Mesenchymal stem cell (in vitro differentiated cells and primary cell): ENCODE data around the gene INPP5F. TPM values are rescaled to one million over a fixed set of nuclear protein-coding genes. Genes with fewer than 3 reads are reported as not detected.

Source experiments
- DNase-seq: peaks from one replicate; pipeline ENCODE4 v3.0.0-alpha.2; 2013
- H2AFZ ChIP-seq: one replicate; pipeline ENCODE4 v1.6.1; 2013; ENCODE audit warnings: low read depth, mild to moderate bottlenecking, control low read depth, inconsistent platforms, low read length, moderate library complexity
- H2AK5ac ChIP-seq: 2 replicates; pipeline ENCODE4 v1.6.1; 2013; ENCODE audit warnings: low read length, moderate library complexity, mild to moderate bottlenecking, inconsistent platforms; ENCODE audit not compliant: severe bottlenecking
- H2BK120ac ChIP-seq: one replicate; pipeline ENCODE4 v1.6.1; 2013; ENCODE audit warnings: low read depth, mild to moderate bottlenecking, inconsistent platforms, low read length, moderate library complexity
- H2BK12ac ChIP-seq, 2 experiments: one replicate each; pipeline ENCODE4 v1.6.1; 2013; ENCODE audit warnings: inconsistent platforms in 2 of 2, low read length in 2 of 2, mild to moderate bottlenecking in 2 of 2, moderate library complexity in 2 of 2, control low read depth in 1 of 2
- H2BK15ac ChIP-seq: one replicate; pipeline ENCODE4 v1.6.1; 2013; ENCODE audit warnings: mild to moderate bottlenecking, low read depth, inconsistent platforms; ENCODE audit not compliant: poor library complexity, severe bottlenecking
- H2BK5ac ChIP-seq: 2 replicates; pipeline ENCODE4 v1.6.1; 2013; ENCODE audit warnings: low read depth, mild to moderate bottlenecking, low read length, control low read depth, inconsistent platforms; ENCODE audit not compliant: poor library complexity, severe bottlenecking
- H3K14ac ChIP-seq, 2 experiments: one replicate each; pipeline ENCODE4 v1.6.1; 2013; ENCODE audit warnings: inconsistent platforms in 2 of 2, low read length in 2 of 2, control low read depth in 1 of 2, mild to moderate bottlenecking in 1 of 2, moderate library complexity in 1 of 2
- H3K18ac ChIP-seq, 2 experiments: one replicate each; pipeline ENCODE4 v1.6.1; 2013; ENCODE audit warnings: inconsistent platforms in 2 of 2, low read length in 2 of 2, control low read depth in 1 of 2, low read depth in 1 of 2, mild to moderate bottlenecking in 1 of 2
- H3K23ac ChIP-seq, 2 experiments: one replicate each; pipeline ENCODE4 v1.6.1; 2013; ENCODE audit warnings: inconsistent platforms in 2 of 2, low read length in 2 of 2, mild to moderate bottlenecking in 2 of 2, moderate library complexity in 2 of 2, control low read depth in 1 of 2
- H3K27ac ChIP-seq: 2 replicates; pipeline ENCODE4 v1.5.1; 2013; ENCODE audit warnings: mild to moderate bottlenecking, moderate library complexity, low read length, control low read depth, inconsistent platforms; ENCODE audit not compliant: poor library complexity, severe bottlenecking
- H3K27me3 ChIP-seq, 2 experiments: 2 replicates each; pipeline versions ENCODE4 v1.6.1 to v1.7.0; 2013; ENCODE audit warnings: low read length in 2 of 2, mild to moderate bottlenecking in 2 of 2, moderate library complexity in 2 of 2, control low read depth in 1 of 2, inconsistent platforms in 1 of 2; ENCODE audit not compliant: control insufficient read depth in 1 of 2, insufficient read depth in 1 of 2
- H3K36me3 ChIP-seq, 2 experiments: 2 replicates each; pipeline versions ENCODE4 v1.6.1 to v1.7.0; 2013; ENCODE audit warnings: low read length in 2 of 2, control low read depth in 1 of 2, inconsistent platforms in 1 of 2, low read depth in 1 of 2, mild to moderate bottlenecking in 1 of 2; ENCODE audit not compliant: insufficient read depth in 2 of 2, control insufficient read depth in 1 of 2
- H3K4ac ChIP-seq, 2 experiments: one replicate each; pipeline ENCODE4 v1.6.1; 2013; ENCODE audit warnings: inconsistent platforms in 2 of 2, low read length in 2 of 2, mild to moderate bottlenecking in 2 of 2, moderate library complexity in 2 of 2, control low read depth in 1 of 2, low read depth in 1 of 2
- H3K4me1 ChIP-seq: 2 replicates; pipeline ENCODE4 v1.6.1; 2013; ENCODE audit warnings: low read depth, low read length, control low read depth; ENCODE audit not compliant: control insufficient read depth, insufficient read depth
- H3K4me2 ChIP-seq: 2 replicates; pipeline ENCODE4 v1.6.1; 2013; ENCODE audit warnings: low read length, mild to moderate bottlenecking, inconsistent platforms; ENCODE audit not compliant: poor library complexity, severe bottlenecking
- H3K4me3 ChIP-seq, 2 experiments: 2 replicates each; pipeline versions ENCODE4 v1.5.1 to v1.7.0; 2013; ENCODE audit warnings: low read length in 2 of 2, mild to moderate bottlenecking in 2 of 2, control low read depth in 1 of 2, low read depth in 1 of 2; ENCODE audit not compliant: insufficient read depth in 1 of 2
- H3K79me1 ChIP-seq: replicated peaks from 2 replicates; pipeline ENCODE4 v1.6.1; 2013; ENCODE audit warnings: mild to moderate bottlenecking, control low read depth, low read length, inconsistent platforms; ENCODE audit not compliant: poor library complexity, severe bottlenecking
- H3K9ac ChIP-seq: 2 replicates; pipeline ENCODE4 v1.7.0; 2013; ENCODE audit warnings: mild to moderate bottlenecking, low read length, moderate library complexity
- H3K9me3 ChIP-seq: 2 replicates; pipeline ENCODE4 v1.7.0; 2013; ENCODE audit warnings: mild to moderate bottlenecking, low read length; ENCODE audit not compliant: control insufficient read depth
- H4K8ac ChIP-seq: one replicate; pipeline ENCODE4 v1.6.1; 2013; ENCODE audit warnings: inconsistent platforms, mild to moderate bottlenecking, low read length, moderate library complexity
- H4K91ac ChIP-seq: one replicate; pipeline ENCODE4 v1.6.1; 2013; ENCODE audit warnings: mild to moderate bottlenecking, low read length, inconsistent platforms
- WGBS: methylation state at CpG from one replicate; pipeline ENCODE4 v1.1.7; 2013; ENCODE audit warnings: mixed read lengths; 5-methylcytosine and 5-hydroxymethylcytosine counted together
- small RNA-seq: library from polyadenylated mRNA; stranded (forward); fragments of <200 nt; extraction: miRNeasy Mini kit (QIAGEN cat#:217004); gene quantifications from one replicate; pipeline ENCODE3, GENCODE V24; 2013; ENCODE audit warnings: low read depth

INPP5F gene

GRCh38 chr10:119872860-119873681 is 147.2 kb downstream of the INPP5F start:
- Histone ChIP-seq H3K9me3 (no peaks in the 10 kb centered on the region), H4K91ac (peak overlapping the region; percentile 22), H2BK15ac (peak overlapping the region; percentile 44), H2BK5ac (peak overlapping the region; percentile 66), H2AFZ (peak overlapping the region; percentile 77), H2BK120ac (peak overlapping the region; percentile 89), H3K36me3 (no peaks in the 10 kb centered on the region), H3K4me1 (peaks cover 3% of the 10 kb centered on the region), H3K23ac (peak overlapping the region in 1 of 2 experiments; percentile 83), H3K4me3 (peak overlapping the region; percentile 89 to 92), H4K8ac (peak overlapping the region; percentile 99), H3K27me3 (no peaks in the 10 kb centered on the region), H3K27ac (peak overlapping the region; percentile 74), H2AK5ac (peak overlapping the region; percentile 14), H3K79me1 (peaks cover 4% of the 10 kb centered on the region), H3K4me2 (peak overlapping the region; percentile 91), H3K14ac (peak overlapping the region in 1 of 2 experiments; percentile 65), H3K9ac (peak overlapping the region; percentile 90), H3K18ac (peak overlapping the region; percentile 91 to 95), H2BK12ac (no peak overlapping the region), H3K4ac (peak overlapping the region; percentile 80 to 87)
- DNase-seq, result peak; percentile 83
- WGBS, result 1% methylated on average over 75 of the region's 75 CpGs

DNA sequence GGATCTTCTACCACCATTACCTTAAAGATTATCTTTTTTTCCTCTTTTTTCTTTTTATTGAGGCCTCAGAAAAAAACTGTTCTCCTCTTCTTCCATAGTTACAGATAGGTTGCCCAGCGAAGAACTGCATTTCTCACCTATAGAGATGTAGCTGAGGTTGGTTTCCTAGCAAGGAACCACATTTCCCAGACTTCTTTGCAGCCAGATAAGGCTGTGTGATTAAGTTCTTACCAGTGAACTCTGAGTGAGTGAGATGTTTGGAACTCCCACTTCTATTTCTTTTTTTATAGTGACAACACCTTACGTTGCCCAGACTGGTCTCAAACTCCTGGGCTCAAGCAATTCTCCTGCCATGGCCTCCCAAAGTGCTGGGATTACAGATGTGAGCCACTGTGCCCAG is 152.7 kb downstream of the INPP5F start:
- H3K27me3 ChIP-seq, result no peaks in the 10 kb centered on the region
- H2BK15ac ChIP-seq, result no peak overlapping the region
- no peak overlapping the region for H2BK5ac ChIP-seq
- H3K14ac ChIP-seq, result no peak overlapping the region
- peaks cover 2% of the 10 kb centered on the region for H3K79me1 ChIP-seq
- no peak overlapping the region for H2AK5ac ChIP-seq
- no peak overlapping the region for H2BK12ac ChIP-seq
- 58% methylated on average over 2 of the region's 2 CpGs for WGBS
- no peak overlapping the region for H2BK120ac ChIP-seq
- no peaks in the 10 kb centered on the region for H3K36me3 ChIP-seq
- no peak overlapping the region for H4K8ac ChIP-seq
- no peak overlapping the region for H3K4ac ChIP-seq
- H3K4me3 ChIP-seq, result no peak overlapping the region
- H3K4me2 ChIP-seq, result no peak overlapping the region
- H3K18ac ChIP-seq, result no peak overlapping the region
- H3K9ac ChIP-seq, result no peak overlapping the region
- H3K4me1 ChIP-seq, result no peaks in the 10 kb centered on the region
- no peak overlapping the region for H2AFZ ChIP-seq
- no peak for DNase-seq
- H3K27ac ChIP-seq, result no peak overlapping the region
- no peak overlapping the region for H3K23ac ChIP-seq
- H3K9me3 ChIP-seq, result no peaks in the 10 kb centered on the region
- H4K91ac ChIP-seq, result no peak overlapping the region

Small RNA genes lying within 50 kb of the gene (small RNA-seq; reads per million reads assigned to genes)
- gene RN7SL846P, result not detected
